GM18951 (cell line): ENCODE data around the gene EXOC7.
A peak's percentile ranks its signal among the peaks of the same experiment; 100 is the strongest.

ENCODE experiments used
- POLR2A ChIP-seq: IDR thresholded peaks from 4 replicates; pipeline ENCODE4 v1.6.1; 2011; ENCODE audit warnings: mild to moderate bottlenecking; ENCODE audit not compliant: insufficient read length, insufficient read depth; ENCODE audit errors: extremely low read depth
- in situ Hi-C: fragments of 300-500 bp; cut with MboI; formaldehyde crosslinking; loops from one replicate; pipeline ENCODE4 v1.12.0; 2022; ENCODE audit warnings: low sequenced_read_pairs, mixed read lengths, inconsistent platforms; ENCODE audit not compliant: unreplicated experiment

Gene EXOC7

GRCh38 chr17:76103274-76104139 is at the start of gene EXOC7:
EXOC7 (minus strand) TSS chr17:76103787; CDS start chr17:76103692, 95 bp downstream.
- peak; percentile 80 for TF ChIP-seq POLR2A
- in situ Hi-C loops = no loop called here

GRCh38 chr17:76153202-76153601 is 49.6 kb upstream of the EXOC7 start:
- no peak for TF ChIP-seq POLR2A
- in situ Hi-C loops = no loop called here

GRCh38 chr17:76152591-76152990 is 49.0 kb upstream of the EXOC7 start:
- TF ChIP-seq POLR2A = no peak
- in situ Hi-C loops = no loop called here

GRCh38 chr17:76151896-76152454 is 48.4 kb upstream of the EXOC7 start:
- in situ Hi-C loops = no loop called here
- TF ChIP-seq POLR2A = no peak

- in situ Hi-C loops = no loop called here
- TF ChIP-seq POLR2A = no peak
Observed at GRCh38 chr17:76150712-76151622, 47.4 kb upstream of the EXOC7 start.

- in situ Hi-C loops = no loop called here
- no peak for TF ChIP-seq POLR2A
Observed at GRCh38 chr17:76149214-76149613, 45.6 kb upstream of the EXOC7 start.

- in situ Hi-C loops = no loop called here
- TF ChIP-seq POLR2A = no peak
Observed at GRCh38 chr17:76148015-76148326, 44.4 kb upstream of the EXOC7 start.

- in situ Hi-C loops = no loop called here
- no peak for TF ChIP-seq POLR2A
Observed at GRCh38 chr17:76147211-76148014, 43.8 kb upstream of the EXOC7 start.

GRCh38 chr17:76146053-76146851 is 42.7 kb upstream of the EXOC7 start:
- TF ChIP-seq POLR2A = no peak
- in situ Hi-C loops = no loop called here

- no peak for TF ChIP-seq POLR2A
- in situ Hi-C loops = no loop called here
Observed at GRCh38 chr17:76145231-76146052, 41.9 kb upstream of the EXOC7 start.

- in situ Hi-C loops = no loop called here
- TF ChIP-seq POLR2A = no peak
Observed at GRCh38 chr17:76142585-76143041, 39.0 kb upstream of the EXOC7 start.
